Psoas muscle (tissue), 8 donors: Measurements from ENCODE around the gene CMSS1. TPM values are rescaled to one million over a fixed set of nuclear protein-coding genes. Genes with fewer than 3 reads are reported as not detected.
"Not testable (repeated sequence)": the region's sequence is repeated elsewhere in the genome, so short reads cannot be mapped to it uniquely, and the experiment has no call there.

Experiments
- ATAC-seq, 4 donors: fragments of 200-7000 bp; cut with Tn5 transposase; one replicate each; pipeline ENCODE4 v1.9.1; 2020; ENCODE audit warnings: moderate library complexity in 3 of 4, mild to moderate bottlenecking in 2 of 4
- DNase-seq, 2 donors: peaks; one replicate each; pipeline ENCODE4 v3.0.0-alpha.2; 2020
- H3K27ac ChIP-seq: fragments of 200-600 bp; one replicate; pipeline ENCODE4 v1.8.0; 2022
- H3K27me3 ChIP-seq, 3 donors: fragments of 200-600 bp in 1 of 3; one replicate each; pipeline versions ENCODE4 v1.6.1 to v1.8.0; 2013 to 2022; ENCODE audit warnings: low read length in 2 of 3, mild to moderate bottlenecking in 2 of 3, moderate library complexity in 1 of 3; ENCODE audit not compliant: insufficient read depth in 3 of 3
- H3K36me3 ChIP-seq, 2 donors: fragments of 200-600 bp in 1 of 2; one replicate each; pipeline versions ENCODE4 v1.6.1 to v1.8.0; 2013 to 2022; ENCODE audit warnings: low read depth in 1 of 2, mild to moderate bottlenecking in 1 of 2, moderate library complexity in 1 of 2; ENCODE audit not compliant: insufficient read depth in 1 of 2
- H3K4me1 ChIP-seq: fragments of 200-600 bp; one replicate; pipeline ENCODE4 v1.8.0; 2022
- H3K4me3 ChIP-seq: fragments of 200-600 bp; one replicate; pipeline ENCODE4 v1.8.0; 2022; ENCODE audit warnings: mild to moderate bottlenecking
- H3K9me3 ChIP-seq: fragments of 200-600 bp; one replicate; pipeline ENCODE4 v1.8.0; 2022
- CTCF ChIP-seq: fragments of 200-600 bp; IDR thresholded peaks from one replicate; pipeline ENCODE4 v1.8.0; 2022; ENCODE audit warnings: antibody characterized with exemption
- WGBS, 3 donors: extraction: QIAGEN DNeasy Blood & Tissue Kit; methylation state at CpG; one replicate each; pipeline versions ENCODE4 v1.1.6 to v1.1.7; 2013; 5-methylcytosine and 5-hydroxymethylcytosine counted together
- intact Hi-C, 2 donors: fragments of 100-400 bp; cut with DNase I; formaldehyde crosslinking; loops; one replicate each; pipeline versions ENCODE4 v1.11.0 to v1.14.2; 2022
- polyA plus RNA-seq, 3 donors: library from polyadenylated mRNA; stranded (reverse); fragments of 200-250 nt; gene quantifications; one replicate each; pipeline ENCODE4 v1.2.3, GENCODE V29; 2013
- total RNA-seq, 4 donors: library from RNA; stranded (reverse); fragmentation: NEBNext Ultra II Directional in 2 of 4; extraction: Animal tissue kit (Norgen Biotek cat#: 25700) in 2 of 4; gene quantifications; one replicate each; pipeline versions ENCODE4 v1.2.1 to v1.2.4, GENCODE V29; 2021 to 2023
- donor health status: healthy with polysubstance abuse.
- donor health status: DM: no; HTN: no; CAD: no; lungs with moderate emphysema.
- donor health status: Bipolar disorder and iron deficiency.
- donor health status: healthy.
- donor health status: DM: yes; HTN: yes; CAD: no.
- donor health status: DM: no; HTN: no; CAD: no.
- donor health status: DM: no; HTN: no; CAD: no.
- donor health status: DM: yes; HTN: yes; CAD: no.

CMSS1 gene
- total and polyA plus RNA-seq, 7 donors, result 18.4 to 174 (median 58.8) TPM

- no peaks in the 10 kb centered on the region for H3K36me3 ChIP-seq
- peak overlapping the region; percentile 89 for H3K27ac ChIP-seq
- peaks cover 69% of the 10 kb centered on the region for H3K4me1 ChIP-seq
- H3K27me3 ChIP-seq, result no peaks in the 10 kb centered on the region
- H3K9me3 ChIP-seq, result no peaks in the 10 kb centered on the region
- H3K4me3 ChIP-seq, result peak overlapping the region; percentile 39
- no peak for ATAC-seq
- no peak for DNase-seq
- intact Hi-C loops, result loop anchor here in 1 of 2 donors (10.0 kb wide), 1 partner anchor 172 kb away; no protein-coding TSS in a partner anchor
- 39 to 52% (median 46%) methylated on average over 2 of the region's 2 CpGs for WGBS, 3 donors
- TF ChIP-seq CTCF, result no peak
These were observed 229.3 kb downstream of the CMSS1 start for GRCh38 chr3:100046986-100047385.

DNA sequence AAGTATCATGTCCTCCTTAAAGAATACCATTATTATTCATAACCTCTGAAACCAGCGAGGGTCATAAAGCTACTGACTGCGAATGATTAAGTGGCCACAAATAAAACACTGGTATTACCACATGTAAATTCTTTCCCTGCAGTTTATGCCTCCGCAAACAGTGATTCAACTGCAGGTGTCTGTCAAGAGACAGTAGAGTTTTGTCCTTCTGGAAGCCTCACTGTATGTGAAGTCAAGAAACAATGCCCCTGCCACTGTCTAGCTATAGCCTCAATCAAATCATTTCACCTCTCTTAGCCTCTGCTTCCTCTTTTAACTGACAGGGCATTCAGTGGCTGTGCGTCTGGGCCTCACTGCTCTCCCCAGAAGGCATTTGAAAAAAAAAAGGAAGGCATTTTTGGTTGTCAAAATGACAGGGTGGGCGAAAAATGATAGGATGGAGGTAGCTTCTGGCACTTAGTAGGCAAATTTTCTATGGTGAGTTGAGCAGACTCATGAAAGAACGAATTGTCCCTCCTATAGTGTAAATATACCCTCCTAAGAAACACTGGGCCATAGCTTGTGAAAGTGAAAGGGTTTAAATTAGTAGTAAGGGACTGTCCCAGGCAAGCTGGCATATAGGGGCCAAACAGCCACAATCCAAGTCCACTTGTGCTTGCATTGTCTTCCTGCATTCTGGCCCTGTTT is 229.9 kb downstream of the CMSS1 start:
- peak overlapping the region; percentile 89 for H3K27ac ChIP-seq
- no peaks in the 10 kb centered on the region for H3K27me3 ChIP-seq
- WGBS, 3 donors, result 34 to 47% (median 39%) methylated on average over 6 of the region's 6 CpGs
- H3K4me1 ChIP-seq, result peaks cover 63% of the 10 kb centered on the region
- DNase-seq (no peak), ATAC-seq (peak; percentile 75 to 90 (median 88))
- TF ChIP-seq CTCF, result no peak
- peak overlapping the region; percentile 39 for H3K4me3 ChIP-seq
- intact Hi-C loops, result loop anchor here in 1 of 2 donors (10.0 kb wide), 1 partner anchor 173 kb away; no protein-coding TSS in a partner anchor
- peaks cover 0 to 3% of the 10 kb centered on the region in 2 donors for H3K36me3 ChIP-seq
- H3K9me3 ChIP-seq, result no peaks in the 10 kb centered on the region

DNA sequence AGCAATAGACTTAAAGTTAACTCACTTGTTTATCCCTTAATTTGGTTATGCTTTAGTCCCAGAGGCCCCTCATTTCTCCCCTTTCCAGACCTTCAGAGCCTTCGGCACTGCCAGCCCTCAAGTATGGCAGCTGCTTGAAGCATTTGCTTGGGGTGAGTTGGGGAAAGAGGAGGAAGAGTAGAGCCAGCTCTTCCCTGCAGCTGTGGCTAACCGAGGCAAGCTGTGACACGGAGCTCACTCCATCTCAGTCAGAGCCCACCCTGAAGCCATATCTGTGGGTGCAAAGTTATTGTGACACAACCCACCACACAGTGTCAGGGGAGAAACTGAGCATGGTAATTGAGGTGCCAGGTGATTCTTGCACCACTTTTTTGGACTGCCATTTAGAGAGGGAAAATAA is 230.6 kb downstream of the CMSS1 start:
- no peak for TF ChIP-seq CTCF
- intact Hi-C loops, result loop anchor here in 1 of 2 donors (10.0 kb wide), 1 partner anchor 173 kb away; no protein-coding TSS in a partner anchor
- 30 to 54% (median 38%) methylated on average over 3 of the region's 3 CpGs for WGBS, 3 donors
- Histone ChIP-seq H3K9me3 (no peaks in the 10 kb centered on the region), H3K27me3 (no peaks in the 10 kb centered on the region), H3K36me3 (peaks cover 0 to 3% of the 10 kb centered on the region in 2 donors), H3K27ac (peak overlapping the region; percentile 89), H3K4me3 (peak overlapping the region; percentile 39), H3K4me1 (peaks cover 57% of the 10 kb centered on the region)
- DNase-seq (no peak), ATAC-seq (peak in 3 of 4 donors; percentile 52 to 57 (median 56))

GRCh38 chr3:100051513-100051912 is 233.9 kb downstream of the CMSS1 start:
- H3K27ac ChIP-seq, intact Hi-C loops, H3K27me3 ChIP-seq, H3K36me3 ChIP-seq, H3K4me3 ChIP-seq, ATAC-seq, DNase-seq, H3K9me3 ChIP-seq: not testable (repeated sequence)
- peaks cover 24% of the 10 kb centered on the region for H3K4me1 ChIP-seq
- WGBS, 3 donors, result 88 to 96% (median 92%) methylated on average over 3 of the region's 3 CpGs

- intact Hi-C loops, result no loop called here
These were observed 236.4 kb downstream of the CMSS1 start for GRCh38 chr3:100053951-100054620.

More at GRCh38 chr3:100053951-100054620, 236.4 kb downstream of the CMSS1 start:
- Histone ChIP-seq H3K4me3 (no peak overlapping the region), H3K27me3 (no peaks in the 10 kb centered on the region), H3K27ac (peak overlapping the region; percentile 37), H3K36me3 (peaks cover 0 to 7% of the 10 kb centered on the region in 2 donors), H3K9me3 (no peaks in the 10 kb centered on the region), H3K4me1 (peaks cover 16% of the 10 kb centered on the region)
- ATAC-seq (no peak), DNase-seq (no peak)
- 87 to 96% (median 92%) methylated on average over 6 of the region's 6 CpGs for WGBS, 3 donors
- TF ChIP-seq CTCF, result no peak
